ENCODE data around the gene SSR4.

GRCh38 chrX:153768311-153769157, 25.9 kb upstream of the SSR4 start:
- TF ChIP-seq CTCF (IDR thresholded peaks at IDR 0.05; ENCODE audit: low read depth, low read length, missing input control) (no peak), TAF1 (conservative IDR thresholded peaks at IDR 0.05) (no peak), FOXA1 (IDR thresholded peaks at IDR 0.05) (no peak), GABPA (IDR thresholded peaks at IDR 0.05 in 1 of 2, conservative IDR thresholded peaks at IDR 0.05 in 1 of 2) (no peak), MAX (IDR thresholded peaks at IDR 0.05) (no peak), RAD21 (IDR thresholded peaks at IDR 0.05) (no peak), SP1 (IDR thresholded peaks at IDR 0.05) (no peak)

Measured in liver (tissue), 3 donors.